Type B pancreatic cell (in vitro differentiated cells): ENCODE measurements around the gene RBM14. TPM values are rescaled to one million over a fixed set of nuclear protein-coding genes. Genes with fewer than 3 reads are reported as not detected.

ENCODE experiments used
- DNase-seq: peaks from one replicate; pipeline ENCODE4 v3.0.0; 2021; ENCODE audit warnings: mixed read lengths; ENCODE audit not compliant: unreplicated experiment; ENCODE audit errors: extremely low spot score
- H3K27ac Mint-ChIP-seq: 2 replicates; pipeline ENCODE4 v1.8.0; 2021; ENCODE audit warnings: mild to moderate bottlenecking, mixed read lengths
- H3K27me3 Mint-ChIP-seq: 2 replicates; pipeline ENCODE4 v1.8.0; 2021; ENCODE audit warnings: mixed read lengths
- H3K36me3 Mint-ChIP-seq: 2 replicates; pipeline ENCODE4 v1.8.0; 2021; ENCODE audit warnings: mixed read lengths
- H3K4me1 Mint-ChIP-seq: one replicate; pipeline ENCODE4 v1.8.0; 2021; ENCODE audit warnings: mixed read lengths; ENCODE audit not compliant: unreplicated experiment
- H3K4me3 Mint-ChIP-seq: 2 replicates; pipeline ENCODE4 v1.8.0; 2021; ENCODE audit warnings: mild to moderate bottlenecking, mixed read lengths
- H3K9me3 Mint-ChIP-seq: 2 replicates; pipeline ENCODE4 v1.8.0; 2021; ENCODE audit warnings: mixed read lengths
- CTCF ChIP-seq: fragments of 200-600 bp; sonication (generic); conservative IDR thresholded peaks from 2 replicates; pipeline ENCODE4 v1.5.0; 2021; ENCODE audit warnings: antibody characterized with exemption, mild to moderate bottlenecking
- total RNA-seq: library from RNA; stranded (reverse); gene quantifications from 2 replicates; pipeline ENCODE4 v1.2.1, GENCODE V29; 2021; ENCODE audit warnings: low replicate concordance

Gene RBM14
- total RNA-seq, 1 donor from 2014 or later, result 128 TPM

DNA sequence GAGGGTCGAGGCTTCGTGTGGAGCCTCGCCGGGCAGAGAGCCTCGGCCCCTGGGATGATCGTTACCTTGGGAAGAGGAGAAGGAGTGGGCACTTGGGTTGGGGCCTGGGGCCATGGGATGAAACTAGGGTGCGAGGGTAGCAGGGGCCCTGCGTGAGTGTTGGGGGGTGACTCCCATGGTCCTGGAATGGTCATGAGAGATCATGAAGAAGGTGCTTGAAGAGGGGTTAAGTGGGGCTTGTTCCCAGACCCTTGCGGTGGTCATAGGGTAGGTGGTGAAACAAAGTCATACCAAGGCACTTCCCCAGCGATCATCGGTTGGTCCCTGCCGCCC lies 23.2 kb upstream of the RBM14 start:
- no peak for TF ChIP-seq CTCF
- H3K4me3 Mint-ChIP-seq, result peak overlapping the region; percentile 100
- peaks cover 13% of the 10 kb centered on the region for H3K4me1 Mint-ChIP-seq
- no peaks in the 10 kb centered on the region for H3K36me3 Mint-ChIP-seq
- H3K27ac Mint-ChIP-seq, result peak overlapping the region; percentile 94
- H3K9me3 Mint-ChIP-seq, result peaks cover 4% of the 10 kb centered on the region
- no peaks in the 10 kb centered on the region for H3K27me3 Mint-ChIP-seq
- DNase-seq, result no peak

DNA sequence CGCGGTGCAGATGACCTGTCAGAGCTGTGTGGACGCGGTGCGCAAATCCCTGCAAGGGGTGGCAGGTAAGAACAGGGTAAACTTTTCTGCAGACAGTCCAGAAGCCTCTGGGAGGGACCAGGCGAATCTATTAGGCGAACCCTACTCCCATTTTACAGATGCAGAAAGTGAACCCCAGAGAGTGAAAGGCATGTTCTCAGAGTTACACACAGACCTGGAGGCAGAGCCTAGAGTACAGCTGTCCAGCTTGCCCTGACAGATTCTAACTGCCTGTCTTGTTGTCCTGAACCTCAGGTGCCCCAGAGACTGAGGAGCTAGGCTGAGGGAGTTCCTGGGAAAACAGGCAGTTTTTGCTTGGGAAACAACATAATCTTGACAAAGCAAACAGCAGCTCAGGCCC lies 22.8 kb upstream of the RBM14 start:
- Mint-ChIP-seq H3K27me3 (no peaks in the 10 kb centered on the region), H3K36me3 (no peaks in the 10 kb centered on the region), H3K4me1 (peaks cover 13% of the 10 kb centered on the region), H3K9me3 (peaks cover 4% of the 10 kb centered on the region), H3K4me3 (peak overlapping the region; percentile 100), H3K27ac (peak overlapping the region; percentile 94)
- TF ChIP-seq CTCF, result no peak
- DNase-seq, result no peak

GRCh38 chr11:66595245-66595904 lies 21.1 kb upstream of the RBM14 start:
- DNase-seq, result no peak
- peak overlapping the region; percentile 37 for H3K27ac Mint-ChIP-seq

GRCh38 chr11:66598993-66599392 lies 17.4 kb upstream of the RBM14 start:
- Mint-ChIP-seq H3K27ac (no peak overlapping the region), H3K36me3 (peaks cover 4% of the 10 kb centered on the region)
- no peak for TF ChIP-seq CTCF

More at GRCh38 chr11:66595245-66595904, 21.1 kb upstream of the RBM14 start:
- H3K4me3 Mint-ChIP-seq, result peak overlapping the region; percentile 77
- no peak for TF ChIP-seq CTCF
- no peaks in the 10 kb centered on the region for H3K36me3 Mint-ChIP-seq
- H3K9me3 Mint-ChIP-seq, result peaks cover 4% of the 10 kb centered on the region
- H3K4me1 Mint-ChIP-seq, result peaks cover 14% of the 10 kb centered on the region
- no peaks in the 10 kb centered on the region for H3K27me3 Mint-ChIP-seq

GRCh38 chr11:66600219-66600618 lies 16.2 kb upstream of the RBM14 start:
- no peaks in the 10 kb centered on the region for H3K27me3 Mint-ChIP-seq
- no peaks in the 10 kb centered on the region for H3K9me3 Mint-ChIP-seq
- H3K4me3 Mint-ChIP-seq, result no peak overlapping the region
- H3K4me1 Mint-ChIP-seq, result peaks cover 6% of the 10 kb centered on the region
- no peak for DNase-seq
- peak overlapping the region; percentile 59 for H3K27ac Mint-ChIP-seq
- peaks cover 4% of the 10 kb centered on the region for H3K36me3 Mint-ChIP-seq
- no peak for TF ChIP-seq CTCF

More at GRCh38 chr11:66598993-66599392, 17.4 kb upstream of the RBM14 start:
- no peak overlapping the region for H3K4me3 Mint-ChIP-seq
- DNase-seq, result no peak
- H3K4me1 Mint-ChIP-seq, result peaks cover 12% of the 10 kb centered on the region
- no peaks in the 10 kb centered on the region for H3K9me3 Mint-ChIP-seq
- H3K27me3 Mint-ChIP-seq, result no peaks in the 10 kb centered on the region
